NOMO-1 (cell line): Measurements from ENCODE around the gene NT5M.

Source experiments
- DNase-seq, 2 experiments: peaks; one replicate each; lab custom pipeline; 2025; ENCODE audit not compliant: unreplicated experiment in 2 of 2; lab: John Stamatoyannopoulos, UW

NT5M gene

DNA sequence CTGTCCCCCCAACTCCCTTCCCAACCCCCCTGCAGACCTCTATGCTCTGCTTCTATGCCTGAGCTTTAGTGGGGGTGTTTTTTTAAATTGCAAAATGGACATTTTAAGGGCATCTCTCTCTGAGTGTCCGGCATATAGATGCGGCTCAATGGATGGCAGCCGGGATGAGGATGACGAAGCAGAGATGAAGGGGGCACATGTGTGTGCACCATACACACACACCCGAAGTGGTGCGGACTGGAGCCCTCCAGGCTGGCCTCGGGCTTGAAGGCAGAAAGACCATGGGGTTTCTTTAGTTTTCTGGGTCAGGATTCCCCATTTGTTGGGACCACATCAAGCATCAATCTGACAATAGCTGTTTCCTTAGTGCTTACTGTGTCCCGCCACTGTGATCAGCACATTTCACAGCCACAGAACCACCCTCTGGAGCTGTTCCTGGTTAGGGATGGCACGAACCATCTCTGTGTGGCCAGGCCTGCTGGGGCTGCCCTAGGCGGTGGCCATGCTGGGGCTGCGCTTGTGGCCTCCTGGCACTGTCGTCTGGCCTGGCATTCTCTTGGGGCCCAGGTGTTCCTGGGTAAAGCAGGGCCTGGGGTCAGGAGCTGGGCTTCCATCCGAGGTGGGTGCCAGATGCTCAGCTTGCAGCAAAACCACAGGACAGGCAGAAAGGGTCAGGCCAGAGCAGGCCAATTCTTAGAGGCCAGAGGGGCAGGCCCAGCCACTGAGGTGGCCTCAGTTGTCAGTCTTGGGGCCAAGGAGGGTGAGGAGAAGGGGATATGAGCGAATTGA, 49.9 kb downstream of the NT5M start:
- no peak for DNase-seq

DNA sequence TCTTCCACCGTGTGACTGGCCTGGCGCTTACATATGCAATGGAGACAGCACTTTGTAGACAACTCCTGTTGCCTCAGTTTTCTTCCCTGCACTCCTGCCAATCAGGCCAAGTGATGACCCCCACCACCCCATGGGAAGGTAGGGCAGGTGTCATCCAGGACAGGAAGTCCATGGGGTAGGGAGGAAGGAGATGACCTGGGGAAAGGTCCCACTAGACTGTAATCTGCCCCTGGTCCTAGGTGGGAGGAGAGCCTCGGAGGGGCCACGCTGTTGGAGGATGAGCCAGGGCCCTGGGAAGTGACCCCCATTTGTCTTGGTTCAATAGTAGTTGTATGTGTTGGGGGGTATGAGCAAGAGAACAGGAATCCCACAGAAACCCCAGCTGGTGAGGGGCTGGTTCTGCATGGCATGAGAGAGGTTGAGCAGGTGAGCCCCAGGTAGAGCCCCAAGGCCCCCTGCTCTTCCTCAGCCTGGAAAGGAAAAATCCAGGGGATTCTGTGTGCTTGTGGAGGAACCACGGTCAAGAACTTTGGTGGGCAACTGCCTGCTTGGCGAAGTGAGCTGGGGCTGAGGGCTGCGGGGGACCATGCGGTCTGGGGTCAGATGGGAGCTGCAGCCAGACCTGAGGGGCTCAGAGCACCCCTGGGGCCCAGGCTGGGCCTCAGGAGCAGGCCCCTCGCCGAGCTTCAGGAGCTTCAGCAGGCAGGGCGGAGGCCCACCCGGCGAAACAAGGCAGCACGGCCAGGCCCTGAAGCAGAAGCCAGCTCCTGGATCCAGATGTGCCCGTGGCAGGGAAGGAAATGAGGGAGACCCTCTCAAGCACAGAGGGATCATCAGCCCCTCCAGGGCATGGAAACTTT, 50.7 kb downstream of the NT5M start:
- DNase-seq: no peak

DNA sequence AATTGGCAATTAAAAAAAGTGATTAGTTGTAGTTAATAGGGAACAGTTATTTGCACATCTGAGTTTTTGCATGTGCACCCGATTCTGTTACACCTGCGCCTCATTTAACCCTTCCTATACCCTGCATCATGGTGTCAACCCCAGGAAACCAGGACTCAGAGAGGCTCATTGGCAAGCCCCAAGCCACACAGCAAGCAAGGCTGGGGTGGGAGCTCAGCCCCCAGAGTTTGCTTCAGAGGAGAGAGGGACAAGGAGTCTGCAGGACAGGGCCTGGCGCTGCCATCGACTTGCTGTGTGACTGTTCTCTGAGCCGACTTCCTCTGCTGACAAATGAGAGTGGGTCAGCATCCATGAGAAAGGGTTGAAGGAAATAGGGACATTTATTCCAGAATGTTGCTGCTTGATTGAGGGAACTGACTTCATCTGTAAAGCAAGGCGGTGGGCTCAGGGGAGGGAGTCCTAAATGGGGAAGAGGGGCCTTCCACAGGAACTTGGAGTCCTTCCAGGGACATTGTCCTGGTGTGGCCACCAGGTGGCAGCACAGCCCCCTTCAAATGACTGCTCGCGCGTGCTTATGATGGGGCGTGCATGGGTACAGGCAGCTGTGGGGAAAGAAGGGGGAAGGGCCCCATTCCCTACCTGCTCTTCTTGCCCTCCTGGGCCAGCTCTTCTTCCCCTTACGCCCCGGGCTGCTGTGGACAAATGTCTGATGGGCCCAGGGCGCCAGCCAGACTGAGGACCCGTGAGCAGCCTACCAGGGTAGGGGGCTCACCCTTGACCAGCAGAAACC, 51.6 kb downstream of the NT5M start:
- DNase-seq: peak; percentile 61 to 65

DNA sequence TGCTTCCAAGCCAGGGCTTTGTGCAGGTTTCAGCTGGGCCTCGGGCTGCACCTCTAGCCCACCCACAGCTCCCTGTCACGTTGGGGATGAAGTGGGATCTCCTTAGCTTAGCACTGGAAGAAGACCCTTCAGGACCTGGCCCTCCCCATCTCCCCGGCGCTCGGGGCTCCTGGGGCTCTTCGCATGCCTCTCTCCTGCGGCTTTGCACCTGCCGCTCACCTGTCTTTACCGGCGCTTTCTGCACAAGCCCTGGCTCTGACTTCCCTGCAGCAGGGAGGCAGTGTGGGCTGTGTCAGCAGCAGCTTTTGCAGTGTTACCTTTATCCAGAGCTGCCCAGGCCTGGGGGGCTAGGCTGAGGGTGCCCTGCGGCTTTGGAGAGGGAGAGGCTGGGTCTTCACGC, 52.3 kb downstream of the NT5M start:
- DNase-seq: no peak

DNA sequence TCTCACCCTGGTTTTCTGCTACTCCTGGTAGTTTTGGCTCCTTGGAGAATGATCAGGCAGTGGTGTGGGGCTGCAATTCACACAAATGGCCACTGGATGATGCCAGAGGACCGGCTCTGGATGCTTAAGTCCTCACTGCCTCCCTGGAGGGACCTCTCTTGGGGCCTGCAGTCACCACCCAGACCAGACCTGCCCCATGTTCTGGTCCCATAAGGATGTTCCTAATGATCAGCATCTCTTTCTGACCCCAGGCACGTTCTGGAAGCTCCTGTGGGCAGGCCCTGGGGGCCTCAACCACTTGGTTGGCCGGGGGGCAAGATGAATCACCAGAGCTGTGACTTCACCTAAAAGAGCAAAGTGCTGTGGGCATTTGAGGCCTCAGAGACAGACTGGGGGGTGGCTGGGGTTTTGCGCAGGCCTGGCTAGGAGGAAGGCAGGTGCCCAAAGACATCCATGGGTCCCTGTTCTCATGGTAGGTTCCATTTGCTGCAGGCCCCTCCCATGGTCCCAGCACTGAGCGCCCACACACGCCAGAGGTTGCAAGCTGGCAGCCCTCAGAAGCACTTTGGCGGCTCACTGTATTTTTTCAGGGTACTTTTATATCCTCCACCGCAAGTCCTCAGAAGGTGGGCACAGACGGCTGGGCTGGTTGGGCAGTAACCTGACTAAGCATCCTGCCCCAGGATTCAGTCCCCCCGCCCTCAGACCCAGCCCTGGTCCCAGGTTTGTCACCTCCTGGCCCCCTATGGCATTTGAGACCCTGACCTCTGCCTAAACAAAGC, 53.2 kb downstream of the NT5M start:
- DNase-seq: peak; percentile 66 to 69

DNA sequence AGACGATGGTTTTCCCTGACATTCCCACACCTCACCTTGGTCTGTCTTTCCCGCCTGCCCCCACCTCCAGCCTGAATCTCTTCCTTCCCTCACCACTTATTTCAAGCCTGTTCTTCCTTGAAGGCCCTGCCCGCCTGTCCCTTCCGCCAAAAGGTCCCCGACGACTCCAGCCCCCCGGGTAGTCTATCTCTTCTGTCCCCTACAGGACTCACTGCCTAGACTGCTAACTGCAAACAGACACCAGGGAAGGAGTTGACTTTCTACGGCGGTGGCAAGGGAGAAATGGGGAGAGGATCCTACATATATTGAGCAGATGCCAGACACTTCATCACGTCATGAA, 53.7 kb downstream of the NT5M start:
- DNase-seq: no peak

DNA sequence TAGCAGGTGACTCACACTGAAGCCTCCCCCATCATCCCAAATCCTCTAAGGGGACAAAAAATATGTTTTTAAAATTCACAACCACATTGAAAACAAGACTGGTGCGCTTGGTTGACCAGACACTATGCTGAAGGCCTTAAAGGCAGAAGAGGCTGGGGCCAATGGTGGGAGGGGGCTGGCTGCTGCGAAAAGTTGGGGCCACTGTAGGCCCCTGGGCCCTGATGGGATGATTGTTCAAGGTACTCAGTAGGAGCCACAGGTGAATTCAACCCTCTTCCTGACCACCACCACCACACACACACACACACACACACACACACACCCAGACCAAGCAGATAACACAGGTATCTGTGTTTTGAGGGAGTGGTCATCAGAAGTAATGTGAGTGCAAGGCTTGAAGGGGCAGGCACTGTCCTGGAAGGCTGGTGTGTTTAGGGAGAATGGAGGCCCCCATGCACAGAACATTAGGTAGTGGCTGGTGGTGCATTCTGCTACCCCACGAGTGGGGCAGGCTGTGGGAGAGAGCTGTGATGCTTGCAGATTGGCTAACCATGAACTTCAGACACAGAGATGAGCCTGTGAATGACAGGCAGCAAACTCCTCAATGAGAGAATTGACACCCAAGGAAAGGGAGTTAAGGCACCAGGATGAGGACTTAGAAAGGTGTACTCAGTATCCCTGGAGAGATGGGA, 55.0 kb downstream of the NT5M start:
- DNase-seq: no peak

DNA sequence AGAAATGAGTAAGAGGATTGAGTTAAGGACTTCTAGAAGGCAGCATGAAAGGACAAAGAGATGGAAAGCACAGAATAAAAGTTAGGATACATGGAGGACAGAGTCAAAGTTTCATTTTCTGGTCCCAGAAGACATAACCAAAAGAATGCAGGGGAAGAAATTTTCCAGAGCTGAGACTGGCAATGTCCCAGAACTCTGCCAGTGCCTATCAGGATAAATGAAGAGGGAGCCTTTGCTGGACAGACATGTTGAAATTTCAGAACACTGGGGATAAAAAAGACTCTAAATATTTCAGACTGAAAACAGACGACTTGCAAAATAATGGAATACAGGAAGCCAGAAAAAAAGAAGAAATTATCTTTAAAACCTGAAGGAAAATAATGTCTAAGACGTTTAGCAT, 55.7 kb downstream of the NT5M start:
- DNase-seq: no peak

DNA sequence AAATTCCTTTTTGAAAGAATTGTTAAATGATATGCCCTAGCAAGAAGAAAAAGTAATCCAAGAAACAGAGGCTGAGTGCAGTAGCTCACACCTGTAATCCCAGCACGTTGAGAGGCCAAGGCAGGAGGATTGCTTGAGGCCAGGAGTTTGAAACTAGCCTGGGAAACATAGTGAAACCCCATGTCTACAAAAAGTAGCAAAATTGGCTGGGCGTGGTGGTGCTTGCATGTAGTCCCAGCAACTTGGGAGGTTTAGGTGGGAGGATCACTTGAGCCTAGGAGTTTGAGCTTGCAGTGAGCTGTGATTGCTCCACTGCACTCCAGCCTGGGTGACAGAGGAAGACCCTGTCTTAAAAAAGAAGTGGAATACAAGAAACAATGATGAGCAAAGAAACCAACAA, 56.1 kb downstream of the NT5M start:
- DNase-seq: no peak

DNA sequence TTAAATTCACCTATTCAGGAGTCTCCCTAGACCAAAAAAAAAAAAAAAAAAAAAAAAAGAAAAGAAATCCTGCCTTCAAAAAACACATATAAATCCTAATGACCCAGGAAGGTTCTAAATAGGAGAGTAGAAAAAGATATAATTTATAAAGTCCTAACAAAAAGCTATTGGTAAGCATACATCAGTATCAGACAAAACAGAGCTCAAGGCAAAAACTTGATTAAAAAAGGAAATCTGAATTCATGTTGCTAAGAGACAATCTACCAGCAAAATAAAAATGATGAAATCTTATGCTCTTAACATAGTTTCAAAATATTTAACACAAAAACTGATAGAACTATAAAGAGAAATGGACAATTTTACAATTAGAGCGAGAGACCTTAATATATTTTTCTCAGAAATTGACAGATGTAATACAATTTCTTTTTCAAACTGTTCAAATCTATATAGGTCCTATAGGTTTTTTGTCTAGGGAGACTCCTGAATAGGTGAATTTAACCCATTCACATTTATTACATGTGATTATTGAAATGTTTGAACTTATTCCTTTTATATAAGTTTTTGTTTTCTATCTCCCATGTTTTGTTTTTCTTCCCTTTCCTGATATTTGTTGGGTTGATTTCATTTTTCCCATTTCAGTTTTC, 57.0 kb downstream of the NT5M start:
- no peak for DNase-seq

DNA sequence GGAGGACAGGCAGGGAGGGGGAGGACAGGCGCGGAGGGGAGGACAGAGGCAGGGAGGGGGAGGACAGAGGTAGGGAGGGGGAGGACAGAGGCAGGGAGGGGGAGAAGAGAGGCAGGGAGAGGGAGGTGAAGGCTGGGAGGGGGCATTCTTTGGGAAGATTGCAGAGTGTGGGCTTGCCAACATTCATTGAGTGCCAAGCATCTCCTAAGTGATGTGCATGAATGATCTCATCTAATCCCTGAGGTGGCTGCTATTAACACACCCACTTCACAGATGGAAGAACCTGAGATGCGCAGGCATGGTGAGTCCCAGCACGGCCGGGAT, 58.3 kb downstream of the NT5M start:
- no peak for DNase-seq

DNA sequence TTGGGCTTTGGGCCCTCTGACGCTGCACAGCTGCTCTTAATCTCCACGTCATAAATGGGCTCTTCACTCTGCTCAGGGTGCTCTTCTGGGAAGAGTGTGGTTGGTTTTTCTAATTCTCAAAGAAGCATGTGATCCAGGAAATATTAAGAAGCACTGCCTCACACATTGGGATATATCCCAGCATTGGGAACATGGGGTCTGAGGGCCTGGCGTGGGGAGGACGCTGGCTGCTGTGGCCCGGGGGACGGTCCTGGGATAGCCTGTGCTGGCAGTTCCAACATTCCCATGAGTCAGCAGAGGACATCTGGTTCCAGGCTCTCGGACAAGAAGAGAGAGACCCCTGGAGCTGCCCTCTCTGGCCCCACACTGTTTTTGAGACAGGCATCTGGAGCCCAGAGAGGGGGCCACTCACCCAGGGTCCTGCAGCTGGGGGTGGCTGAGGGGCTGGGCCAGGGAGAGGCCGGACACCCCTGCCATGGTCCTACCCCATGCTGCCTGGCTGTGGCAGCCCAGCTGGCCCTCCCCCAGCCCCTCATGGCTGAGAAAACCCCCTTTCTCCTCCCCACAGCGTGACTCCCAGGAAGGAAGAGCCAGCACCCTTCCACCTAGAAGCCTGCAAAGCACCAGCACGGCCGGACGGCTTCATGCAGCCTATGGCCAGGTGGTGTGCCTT, 58.8 kb downstream of the NT5M start:
- DNase-seq: no peak

DNA sequence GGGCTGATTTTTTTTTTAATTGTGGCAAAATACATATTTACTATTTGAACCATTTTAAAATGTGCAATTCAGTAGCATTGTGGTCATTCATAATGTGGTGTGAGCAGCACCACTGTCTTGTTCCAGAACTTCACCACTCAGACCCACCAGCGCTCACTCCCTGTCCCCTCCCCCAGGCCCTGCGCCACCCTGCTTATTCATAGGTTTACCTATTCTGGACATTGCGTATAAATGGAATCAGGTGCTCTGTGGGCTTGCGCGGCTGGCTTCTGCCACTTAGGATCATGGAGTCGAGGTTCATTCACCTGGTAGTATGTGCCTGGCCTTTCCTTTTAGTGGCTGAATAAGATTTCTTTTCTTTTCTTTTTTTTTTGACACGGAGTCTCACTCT, 59.4 kb downstream of the NT5M start:
- DNase-seq: no peak

DNA sequence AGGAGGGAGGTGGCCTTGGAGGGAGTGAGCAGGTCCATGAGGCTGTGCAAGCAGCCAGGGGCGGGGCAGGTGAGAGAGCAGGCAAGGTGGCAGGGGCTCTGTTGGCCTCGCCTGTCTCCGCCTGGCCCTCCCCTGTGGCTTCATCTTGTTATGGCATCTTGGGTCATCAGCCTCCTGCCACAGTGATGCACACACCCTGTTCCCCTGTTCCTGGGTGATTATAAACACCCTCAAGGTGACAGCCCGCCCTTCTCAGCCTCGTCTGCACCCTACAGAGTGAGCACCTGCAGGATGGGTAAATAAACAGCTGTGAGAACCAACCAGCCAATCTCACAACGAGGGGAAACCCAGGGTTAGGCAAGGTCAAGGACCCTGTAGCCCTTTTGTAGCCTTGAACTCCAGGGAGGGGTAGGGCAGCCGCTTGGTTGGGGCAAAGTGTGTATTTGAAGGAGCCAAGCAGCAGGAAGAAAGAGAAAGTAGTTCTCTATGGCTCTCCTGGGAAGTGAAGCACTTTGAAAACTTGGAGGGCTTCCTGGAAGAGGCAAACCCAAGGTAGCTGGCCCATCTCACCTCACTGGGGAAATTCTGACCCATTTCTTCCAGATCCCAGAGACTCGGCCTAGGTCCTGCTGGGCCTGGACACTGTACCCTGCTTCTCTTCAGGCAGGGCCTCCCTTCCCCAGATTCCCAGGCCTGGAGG, 60.6 kb downstream of the NT5M start:
- DNase-seq: no peak

DNA sequence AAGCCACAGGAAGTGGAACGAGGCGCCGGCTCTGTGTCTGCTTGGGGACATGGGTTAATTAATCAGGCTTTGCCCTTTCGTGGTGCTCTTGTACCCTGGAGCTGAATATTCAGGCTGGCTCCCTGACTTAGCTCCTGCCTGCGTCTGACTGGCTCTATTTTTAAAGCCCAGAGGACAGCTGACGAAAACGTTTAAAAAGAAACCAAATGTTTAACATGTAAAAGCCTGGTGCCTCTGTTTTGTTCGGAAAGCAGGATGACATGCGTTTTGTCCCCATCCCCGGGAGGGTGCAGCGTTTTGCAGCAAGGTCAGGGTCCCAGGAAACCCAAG, 61.1 kb downstream of the NT5M start:
- no peak for DNase-seq

DNA sequence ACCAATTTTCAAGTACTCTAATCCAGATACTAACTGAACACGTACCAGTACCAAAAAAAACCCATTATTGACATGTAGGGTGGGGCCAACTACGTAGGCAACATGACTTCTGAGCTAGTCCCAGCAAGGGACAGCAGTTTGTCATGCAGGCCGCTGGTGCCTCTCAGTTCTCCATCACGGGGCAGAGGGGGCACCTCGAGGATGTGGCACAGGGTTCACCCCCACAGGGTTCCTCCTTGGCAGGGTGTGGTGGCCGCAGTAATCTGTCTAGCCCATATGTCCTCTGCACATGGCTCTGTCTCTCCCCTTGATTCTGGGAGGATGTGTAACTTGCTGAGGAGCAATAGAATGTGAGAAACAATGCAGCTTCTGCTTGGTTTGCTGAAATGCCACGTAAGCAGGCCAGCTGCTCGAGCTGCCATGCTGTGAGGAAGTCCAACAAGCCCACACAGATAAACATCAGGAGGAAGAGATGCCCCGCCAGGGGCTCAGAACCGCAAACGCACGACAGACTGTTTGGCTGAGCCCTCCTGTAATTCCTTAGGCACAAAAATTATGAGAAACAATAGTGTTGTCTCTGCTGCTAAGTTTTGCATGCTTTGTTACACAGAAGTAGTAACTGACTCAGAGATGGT, 62.4 kb downstream of the NT5M start:
- no peak for DNase-seq

DNA sequence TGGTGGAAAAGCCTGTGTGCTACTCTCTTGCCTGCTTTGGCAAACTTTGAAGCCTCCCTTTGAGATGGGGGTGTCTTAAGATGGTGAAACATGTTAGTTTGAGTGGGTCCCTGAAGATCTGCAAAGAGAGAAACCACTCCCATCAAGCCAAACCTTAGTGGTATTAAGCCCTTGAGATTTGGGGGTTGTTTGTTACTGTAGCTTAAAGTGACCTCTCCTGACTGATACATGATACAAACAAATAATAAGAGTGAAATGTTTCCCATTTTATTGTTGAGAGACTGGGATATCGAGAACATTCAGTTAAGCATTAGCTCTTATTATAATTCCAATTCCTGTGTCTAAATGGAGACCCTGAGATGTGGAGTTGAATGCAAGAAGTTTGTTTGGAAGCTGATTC, 63.1 kb downstream of the NT5M start:
- DNase-seq: no peak
